Measurements from ENCODE around the gene SHOC2. TPM values are rescaled to one million over a fixed set of nuclear protein-coding genes. Genes with fewer than 3 reads are reported as not detected.

Gene SHOC2
- total RNA-seq, 1 experiment from 2014 or later = 14.3 TPM

DNA sequence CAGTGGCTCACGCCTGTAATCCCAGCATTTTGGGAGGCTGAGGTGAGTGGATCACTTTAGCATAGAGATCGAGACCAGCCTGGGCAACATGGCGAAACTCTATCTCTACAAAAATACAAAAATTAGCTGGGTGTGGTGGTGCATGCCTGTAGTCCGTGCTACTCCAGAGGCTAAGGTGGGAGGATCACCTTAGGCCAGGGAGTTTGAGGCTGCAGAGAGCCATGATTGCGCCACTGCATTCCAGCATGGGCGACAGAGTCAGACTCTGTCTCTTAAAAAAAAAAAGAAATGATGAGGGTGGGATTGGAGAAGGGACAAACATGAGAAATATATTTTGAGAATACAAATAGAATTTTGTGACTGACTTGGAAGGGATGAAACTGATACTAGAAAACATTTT is 76.9 kb downstream of the SHOC2 start:
- BruUV-seq (replicated peaks) = no TSS peak
- H4K20me1 ChIP-seq (ENCODE audit: low read length) = no peaks in the 10 kb centered on the region
- no peaks in the 10 kb centered on the region for H3K36me3 ChIP-seq (ENCODE audit: low read depth, low read length)
- DNase-seq (no peak), ATAC-seq (no peak)
- no peak overlapping the region for H3K4me2 ChIP-seq (ENCODE audit: low read length)
- ChIA-PET CTCF (no interaction called here), POLR2A (ENCODE audit: unreplicated experiment) (no interaction called here)
- H2AFZ ChIP-seq (ENCODE audit: low read length) = no peak overlapping the region
- no peak overlapping the region for H3K4me3 ChIP-seq (ENCODE audit: low read length)
- H3K9me2 ChIP-seq (replicated peaks; ENCODE audit: low read length) = no peaks in the 10 kb centered on the region
- no peak overlapping the region for H3K27ac ChIP-seq (ENCODE audit: low read length)
- intact Hi-C loops (cut with micrococcal nuclease) = no loop called here
- H3K9ac ChIP-seq (ENCODE audit: low read length) = no peak overlapping the region
- TF ChIP-seq, protein P1, sequence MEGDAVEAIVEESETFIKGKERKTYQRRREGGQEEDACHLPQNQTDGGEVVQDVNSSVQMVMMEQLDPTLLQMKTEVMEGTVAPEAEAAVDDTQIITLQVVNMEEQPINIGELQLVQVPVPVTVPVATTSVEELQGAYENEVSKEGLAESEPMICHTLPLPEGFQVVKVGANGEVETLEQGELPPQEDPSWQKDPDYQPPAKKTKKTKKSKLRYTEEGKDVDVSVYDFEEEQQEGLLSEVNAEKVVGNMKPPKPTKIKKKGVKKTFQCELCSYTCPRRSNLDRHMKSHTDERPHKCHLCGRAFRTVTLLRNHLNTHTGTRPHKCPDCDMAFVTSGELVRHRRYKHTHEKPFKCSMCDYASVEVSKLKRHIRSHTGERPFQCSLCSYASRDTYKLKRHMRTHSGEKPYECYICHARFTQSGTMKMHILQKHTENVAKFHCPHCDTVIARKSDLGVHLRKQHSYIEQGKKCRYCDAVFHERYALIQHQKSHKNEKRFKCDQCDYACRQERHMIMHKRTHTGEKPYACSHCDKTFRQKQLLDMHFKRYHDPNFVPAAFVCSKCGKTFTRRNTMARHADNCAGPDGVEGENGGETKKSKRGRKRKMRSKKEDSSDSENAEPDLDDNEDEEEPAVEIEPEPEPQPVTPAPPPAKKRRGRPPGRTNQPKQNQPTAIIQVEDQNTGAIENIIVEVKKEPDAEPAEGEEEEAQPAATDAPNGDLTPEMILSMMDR (conservative IDR thresholded peaks at IDR 0.05; ENCODE audit: low read depth, low read length) = no peak
- TF ChIP-seq EZH2phosphoT487 (IDR thresholded peaks at IDR 0.05; ENCODE audit: borderline replicate concordance, low read length) (no peak), EZH2 (IDR thresholded peaks at IDR 0.05; ENCODE audit: low read length, unreplicated experiment) (no peak)
- H3K9me3 ChIP-seq (ENCODE audit: low read length) = no peaks in the 10 kb centered on the region
- H3K79me2 ChIP-seq (ENCODE audit: low read length) = 0 out of 2 replicates have a peak, but pooled peaks cover 2% of the 10 kb centered on the region
- H3F3A ChIP-seq (ENCODE audit: low read length, unreplicated experiment) = no peaks in the 10 kb centered on the region
- no peaks in the 10 kb centered on the region for H3K27me3 ChIP-seq (ENCODE audit: low read length)
- peaks cover 37% of the 10 kb centered on the region for H3K4me1 ChIP-seq (ENCODE audit: insufficient read depth, low read length)

- ChIA-PET CTCF (no interaction called here), POLR2A (ENCODE audit: unreplicated experiment) (no interaction called here)
- DNase-seq = no peak
- H3F3A ChIP-seq (ENCODE audit: low read length, unreplicated experiment) = no peaks in the 10 kb centered on the region
- no peak overlapping the region for H2AFZ ChIP-seq (ENCODE audit: low read length)
- H3K79me2 ChIP-seq (ENCODE audit: low read length) = no peaks in the 10 kb centered on the region
- H3K4me2 ChIP-seq (ENCODE audit: low read length) = no peak overlapping the region
- peak; percentile 35; the same call in 1 of the 2 replicates for ATAC-seq
- H3K4me1 ChIP-seq (ENCODE audit: insufficient read depth, low read length) = peaks cover 23% of the 10 kb centered on the region
- H3K27ac ChIP-seq (ENCODE audit: low read length) = no peak overlapping the region
- intact Hi-C loops (cut with micrococcal nuclease) = loop anchor here (5.0 kb wide), 1 partner anchor 87 kb away; the partner anchor contains the start of genes BBIP1 and SHOC2
- no peaks in the 10 kb centered on the region for H3K27me3 ChIP-seq (ENCODE audit: low read length)
- no peak for TF ChIP-seq EZH2phosphoT487 (IDR thresholded peaks at IDR 0.05; ENCODE audit: borderline replicate concordance, low read length)
- no peak for TF ChIP-seq EZH2 (IDR thresholded peaks at IDR 0.05; ENCODE audit: low read length, unreplicated experiment)
- TF ChIP-seq, protein P1 (conservative IDR thresholded peaks at IDR 0.05; ENCODE audit: low read depth, low read length) = no peak
- H3K4me3 ChIP-seq (ENCODE audit: low read length) = no peak overlapping the region
- no peaks in the 10 kb centered on the region for H4K20me1 ChIP-seq (ENCODE audit: low read length)
- peaks cover 3% of the 10 kb centered on the region; the same call in 1 of the 2 replicates for H3K36me3 ChIP-seq (ENCODE audit: low read depth, low read length)
- no peak overlapping the region for H3K9ac ChIP-seq (ENCODE audit: low read length)
- no TSS peak for BruUV-seq (replicated peaks)
- no peaks in the 10 kb centered on the region for H3K9me2 ChIP-seq (replicated peaks; ENCODE audit: low read length)
- H3K9me3 ChIP-seq (ENCODE audit: low read length) = no peaks in the 10 kb centered on the region
These were observed 84.6 kb downstream of the SHOC2 start for GRCh38 chr10:111004016-111004415.

GRCh38 chr10:111007486-111007885 is 88.1 kb downstream of the SHOC2 start:
- no peak overlapping the region for H3K4me2 ChIP-seq (ENCODE audit: low read length)
- CTCF ChIA-PET = no interaction called here
- no peak overlapping the region for H3K4me3 ChIP-seq (ENCODE audit: low read length)
- H3K36me3 ChIP-seq (ENCODE audit: low read depth, low read length) = peaks cover 3% of the 10 kb centered on the region; the same call in 1 of the 2 replicates
- H3K4me1 ChIP-seq (ENCODE audit: insufficient read depth, low read length) = 0 out of 2 replicates have a peak, but pooled peaks cover 9% of the 10 kb centered on the region
- H3K9ac ChIP-seq (ENCODE audit: low read length) = no peak overlapping the region
- H3K27me3 ChIP-seq (ENCODE audit: low read length) = no peaks in the 10 kb centered on the region
- H4K20me1 ChIP-seq (ENCODE audit: low read length) = no peaks in the 10 kb centered on the region
- POLR2A ChIA-PET (ENCODE audit: unreplicated experiment) = no interaction called here
- TF ChIP-seq, protein P1 (conservative IDR thresholded peaks at IDR 0.05; ENCODE audit: low read depth, low read length) = no peak
- TF ChIP-seq EZH2 (IDR thresholded peaks at IDR 0.05; ENCODE audit: low read length, unreplicated experiment) = no peak
- no peak for TF ChIP-seq EZH2phosphoT487 (IDR thresholded peaks at IDR 0.05; ENCODE audit: borderline replicate concordance, low read length)
- H3F3A ChIP-seq (ENCODE audit: low read length, unreplicated experiment) = no peaks in the 10 kb centered on the region
- no peak overlapping the region for H2AFZ ChIP-seq (ENCODE audit: low read length)
- intact Hi-C loops (cut with micrococcal nuclease) = no loop called here
- no peaks in the 10 kb centered on the region for H3K79me2 ChIP-seq (ENCODE audit: low read length)
- H3K9me3 ChIP-seq (ENCODE audit: low read length) = no peaks in the 10 kb centered on the region
- no peak for DNase-seq
- no peak for ATAC-seq
- no peaks in the 10 kb centered on the region for H3K9me2 ChIP-seq (replicated peaks; ENCODE audit: low read length)
- no peak overlapping the region for H3K27ac ChIP-seq (ENCODE audit: low read length)
- BruUV-seq (replicated peaks) = no TSS peak

Measured in PC-3 (cell line).